HFF-Myc (cell line): ENCODE results near the gene TSPAN9.

ENCODE experiments used
- DNase-seq: peaks from one replicate; pipeline ENCODE4 v3.0.0-alpha.2; 2011; ENCODE audit warnings: low read depth; ENCODE audit errors: extremely low read depth
- H3K4me3 ChIP-seq: replicated peaks from 2 replicates; pipeline ENCODE4 v1.5.1; 2011; ENCODE audit warnings: low read depth, mild to moderate bottlenecking, control low read depth, low read length
- CTCF ChIP-seq: IDR thresholded peaks from 2 replicates; pipeline ENCODE4 v1.5.1; 2012; ENCODE audit warnings: mild to moderate bottlenecking, low read depth, low read length, control low read depth; ENCODE audit errors: missing control alignments

The TSPAN9 gene

DNA sequence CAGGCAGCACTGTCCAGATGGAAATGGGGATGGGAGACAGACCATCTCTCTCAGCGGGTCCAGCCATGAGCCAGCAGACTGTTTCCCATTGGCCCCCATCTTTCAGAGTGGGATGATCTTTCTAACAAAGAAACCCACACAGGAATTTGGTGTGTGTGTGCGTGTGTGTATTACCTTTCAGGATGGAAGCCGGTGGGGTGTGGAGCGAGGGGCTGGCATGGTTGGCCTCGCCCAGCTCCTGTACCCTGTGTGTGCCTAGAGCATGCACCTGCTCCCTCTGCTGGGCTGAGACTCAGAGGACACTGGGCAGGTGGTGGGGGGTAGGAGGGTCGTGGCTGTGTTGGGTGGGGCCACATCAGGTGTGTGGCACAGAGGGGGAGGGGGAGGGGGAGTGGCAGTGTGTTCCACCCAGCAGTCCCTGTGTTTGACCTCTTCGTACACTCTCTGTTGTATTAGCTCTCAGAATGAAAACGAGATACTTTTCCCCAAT lies 33.0 kb upstream of the TSPAN9 start:
- TF ChIP-seq CTCF: no peak
- DNase-seq: no peak

DNA sequence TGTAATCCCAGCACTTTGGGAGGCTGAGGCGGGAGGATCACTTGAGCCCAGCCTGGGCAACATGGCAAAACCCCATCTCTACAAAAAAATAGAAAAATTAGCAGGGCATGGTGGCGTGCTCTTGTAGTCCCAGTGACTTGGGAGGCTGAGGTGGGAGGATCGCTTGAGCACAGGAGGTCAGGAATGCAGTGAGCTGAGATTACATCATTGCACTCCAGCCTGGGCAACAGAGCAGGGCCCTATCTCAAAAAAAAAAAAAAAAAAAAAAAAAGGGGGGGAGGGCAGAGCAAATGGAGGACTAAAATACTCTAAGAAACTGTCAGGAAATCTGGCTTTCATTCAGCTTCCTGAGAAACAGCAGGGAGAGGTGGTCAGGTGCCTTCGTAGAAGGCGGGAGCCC lies 31.7 kb upstream of the TSPAN9 start:
- no peak overlapping the region for H3K4me3 ChIP-seq
- DNase-seq: no peak
- no peak for TF ChIP-seq CTCF

More for the DNA sequence above, 33.0 kb upstream of the TSPAN9 start:
- no peak overlapping the region for H3K4me3 ChIP-seq

- H3K4me3 ChIP-seq: no peak overlapping the region
- DNase-seq: no peak
- TF ChIP-seq CTCF: no peak
Measured at GRCh38 chr12:3045989-3046388, 31.2 kb upstream of the TSPAN9 start.

- DNase-seq: no peak
- no peak overlapping the region for H3K4me3 ChIP-seq
- no peak for TF ChIP-seq CTCF
Measured at GRCh38 chr12:3046441-3047200, 30.6 kb upstream of the TSPAN9 start.

GRCh38 chr12:3047961-3048360 lies 29.2 kb upstream of the TSPAN9 start:
- H3K4me3 ChIP-seq: no peak overlapping the region
- no peak for TF ChIP-seq CTCF
- DNase-seq: no peak

- no peak overlapping the region for H3K4me3 ChIP-seq
- no peak for DNase-seq
- no peak for TF ChIP-seq CTCF
Measured at GRCh38 chr12:3048540-3048939, 28.6 kb upstream of the TSPAN9 start.

- no peak for TF ChIP-seq CTCF
- no peak overlapping the region for H3K4me3 ChIP-seq
- DNase-seq: no peak
Measured at GRCh38 chr12:3049176-3049575, 28.0 kb upstream of the TSPAN9 start.
